Measurements from ENCODE around the gene SYT1.

DNA sequence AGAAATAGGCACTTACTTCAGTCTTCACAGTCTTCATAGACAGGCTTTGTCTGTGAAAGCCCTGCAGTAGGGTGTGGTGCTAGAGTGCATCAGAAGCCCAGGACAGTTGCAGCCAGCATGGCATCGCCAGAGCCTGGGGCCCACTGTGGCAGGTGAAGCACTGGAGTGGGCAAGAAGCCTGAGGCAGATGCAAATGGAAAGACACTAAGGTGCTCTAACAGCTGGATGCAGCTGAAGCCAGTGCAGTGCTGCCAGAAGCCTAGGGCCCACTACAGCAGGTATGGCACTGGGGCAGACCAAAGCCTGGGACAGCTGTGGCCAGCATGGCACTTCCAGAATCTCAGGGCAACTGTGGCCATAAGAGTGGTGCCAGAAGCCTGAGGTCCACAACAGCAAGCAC is 358.6 kb downstream of the SYT1 start:
- TF ChIP-seq, protein P1, sequence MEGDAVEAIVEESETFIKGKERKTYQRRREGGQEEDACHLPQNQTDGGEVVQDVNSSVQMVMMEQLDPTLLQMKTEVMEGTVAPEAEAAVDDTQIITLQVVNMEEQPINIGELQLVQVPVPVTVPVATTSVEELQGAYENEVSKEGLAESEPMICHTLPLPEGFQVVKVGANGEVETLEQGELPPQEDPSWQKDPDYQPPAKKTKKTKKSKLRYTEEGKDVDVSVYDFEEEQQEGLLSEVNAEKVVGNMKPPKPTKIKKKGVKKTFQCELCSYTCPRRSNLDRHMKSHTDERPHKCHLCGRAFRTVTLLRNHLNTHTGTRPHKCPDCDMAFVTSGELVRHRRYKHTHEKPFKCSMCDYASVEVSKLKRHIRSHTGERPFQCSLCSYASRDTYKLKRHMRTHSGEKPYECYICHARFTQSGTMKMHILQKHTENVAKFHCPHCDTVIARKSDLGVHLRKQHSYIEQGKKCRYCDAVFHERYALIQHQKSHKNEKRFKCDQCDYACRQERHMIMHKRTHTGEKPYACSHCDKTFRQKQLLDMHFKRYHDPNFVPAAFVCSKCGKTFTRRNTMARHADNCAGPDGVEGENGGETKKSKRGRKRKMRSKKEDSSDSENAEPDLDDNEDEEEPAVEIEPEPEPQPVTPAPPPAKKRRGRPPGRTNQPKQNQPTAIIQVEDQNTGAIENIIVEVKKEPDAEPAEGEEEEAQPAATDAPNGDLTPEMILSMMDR (IDR thresholded peaks at IDR 0.05 in 8 of 11, conservative IDR thresholded peaks at IDR 0.05 in 3 of 11) = no peak
- TF ChIP-seq POLR2A (IDR thresholded peaks at IDR 0.05) = no peak
